GM12878 (cell line): ENCODE results near the gene CELSR1. TPM values are rescaled to one million over a fixed set of nuclear protein-coding genes. Genes with fewer than 3 reads are reported as not detected.

Experiments used
- BCL11A ChIP-seq: IDR thresholded peaks from 2 replicates; pipeline ENCODE4 v1.6.1; 2011; ENCODE audit warnings: low read depth, low read length
- BRCA1 ChIP-seq: IDR thresholded peaks from 2 replicates; pipeline ENCODE4 v1.6.1; 2011; ENCODE audit warnings: low read depth, low read length, improper control_type of control experiment
- CEBPZ ChIP-seq: fragments of 150-350 bp; IDR thresholded peaks from 2 replicates; pipeline ENCODE4 v1.6.1; 2016; ENCODE audit warnings: low read depth, low read length
- DPF2 ChIP-seq: fragments of 450-650 bp; IDR thresholded peaks from 2 replicates; pipeline ENCODE4 v1.6.1; 2017; ENCODE audit warnings: mild to moderate bottlenecking
- IKZF1 ChIP-seq: fragments of 450-650 bp; conservative IDR thresholded peaks from 2 replicates; pipeline ENCODE4 v1.6.1; 2017; ENCODE audit warnings: antibody characterized with exemption, mild to moderate bottlenecking
- IKZF2 ChIP-seq, 2 experiments: fragments of 450-650 bp; IDR thresholded peaks; 2 replicates each; pipeline ENCODE4 v1.6.1; 2017; ENCODE audit warnings: mild to moderate bottlenecking in 2 of 2, moderate library complexity in 2 of 2
- IRF4 ChIP-seq: IDR thresholded peaks from 2 replicates; pipeline ENCODE4 v1.6.1; 2011; ENCODE audit warnings: low read depth, low read length
- LARP7 ChIP-seq: fragments of 450-650 bp; IDR thresholded peaks from 2 replicates; pipeline ENCODE4 v1.6.1; 2017; ENCODE audit warnings: mild to moderate bottlenecking
- MEF2A ChIP-seq: IDR thresholded peaks from 2 replicates; pipeline ENCODE4 v1.6.1; 2011; ENCODE audit warnings: low read depth, mild to moderate bottlenecking, low read length, moderate library complexity; ENCODE audit not compliant: insufficient read depth
- MLLT1 ChIP-seq: fragments of 450-650 bp; IDR thresholded peaks from 2 replicates; pipeline ENCODE4 v1.6.1; 2016; ENCODE audit warnings: mild to moderate bottlenecking
- POLR2A ChIP-seq: IDR thresholded peaks from 2 replicates; pipeline ENCODE4 v1.6.1; 2011; ENCODE audit warnings: low read depth, mild to moderate bottlenecking, low read length
- POLR2AphosphoS5 ChIP-seq: IDR thresholded peaks from 2 replicates; pipeline ENCODE4 v1.6.1; 2011; ENCODE audit warnings: mild to moderate bottlenecking, low read length, inconsistent platforms
- POU2F2 ChIP-seq: IDR thresholded peaks from 3 replicates; pipeline ENCODE4 v1.6.1; 2011; ENCODE audit warnings: low read depth, mild to moderate bottlenecking, low read length, borderline replicate concordance
- RELB ChIP-seq: fragments of 450-650 bp; IDR thresholded peaks from 2 replicates; pipeline ENCODE4 v1.6.1; 2017; ENCODE audit warnings: low read depth, mild to moderate bottlenecking, moderate library complexity
- SMAD1 ChIP-seq: fragments of 450-650 bp; IDR thresholded peaks from 2 replicates; pipeline ENCODE4 v1.6.1; 2018; ENCODE audit warnings: mild to moderate bottlenecking, low read depth; ENCODE audit not compliant: partially characterized antibody
- SMAD5 ChIP-seq: IDR thresholded peaks from 2 replicates; pipeline ENCODE4 v1.6.1; 2016; ENCODE audit warnings: antibody characterized with exemption, low read depth
- SPI1 ChIP-seq: IDR thresholded peaks from 2 replicates; pipeline ENCODE4 v1.6.1; 2011; ENCODE audit warnings: low read depth, mild to moderate bottlenecking, low read length, moderate library complexity, borderline replicate concordance; ENCODE audit not compliant: insufficient read depth
- SUZ12 ChIP-seq: fragments of 200-600 bp; sonication (generic); IDR thresholded peaks from one replicate; pipeline ENCODE4 v1.6.1; 2018; ENCODE audit warnings: antibody characterized with exemption, mild to moderate bottlenecking; ENCODE audit not compliant: unreplicated experiment
- TAF1 ChIP-seq: IDR thresholded peaks from 2 replicates; pipeline ENCODE4 v1.6.1; 2011; ENCODE audit warnings: mild to moderate bottlenecking, low read depth, low read length, borderline replicate concordance
- TCF3 ChIP-seq: IDR thresholded peaks from 2 replicates; pipeline ENCODE4 v1.6.1; 2012; ENCODE audit warnings: low read depth, mild to moderate bottlenecking, low read length, borderline replicate concordance; ENCODE audit not compliant: insufficient read depth
- USF2 ChIP-seq: IDR thresholded peaks from 2 replicates; pipeline ENCODE4 v1.6.1; 2011; ENCODE audit warnings: low read depth, low read length, improper control_type of control experiment, borderline replicate concordance
- polyA plus RNA-seq, 11 experiments: library from polyadenylated mRNA; depleted of rRNA in 4 of 11; unstranded in 6 of 11; stranded (reverse) in 5 of 11; fragments of >200 nt; fragmentation: Nextera tagmentation in 4 of 11; fragmentation: Illumina TruSeq in 1 of 11; extraction: Ambion mirVana in 4 of 11; extraction: Trizol in 1 of 11; gene quantifications; 1 replicate in 1 of 11; 2 replicates in 10 of 11; pipeline versions ENCODE4 v1.2.1 to v1.2.3, GENCODE V29; 2011 to 2016; ENCODE audit warnings: inconsistent platforms in 2 of 11, missing spikeins in 2 of 11, low read depth in 1 of 11
- total RNA-seq, 4 experiments: library from RNA; depleted of rRNA in 3 of 4; stranded (reverse); fragments of >200 nt in 3 of 4; fragmentation: Illumina TruSeq in 1 of 4; extraction: Trizol in 1 of 4; gene quantifications; 2 replicates each; pipeline versions ENCODE4 v1.2.1 to v1.2.3, GENCODE V29; 2013 to 2021
- TF ChIP-seq, protein P1 (sequence below): IDR thresholded peaks from 2 replicates; pipeline ENCODE4 v1.6.1; 2011; ENCODE audit warnings: mild to moderate bottlenecking, low read depth, low read length, moderate library complexity; ENCODE audit not compliant: insufficient replicate concordance

Gene CELSR1
- total and polyA plus RNA-seq, 10 of the 15 experiments (the other 5 are each of a cell fraction or from before 2014, with no cell fraction given), result 0.05 to 1.7 (median 0.35) TPM; not detected in 2

DNA sequence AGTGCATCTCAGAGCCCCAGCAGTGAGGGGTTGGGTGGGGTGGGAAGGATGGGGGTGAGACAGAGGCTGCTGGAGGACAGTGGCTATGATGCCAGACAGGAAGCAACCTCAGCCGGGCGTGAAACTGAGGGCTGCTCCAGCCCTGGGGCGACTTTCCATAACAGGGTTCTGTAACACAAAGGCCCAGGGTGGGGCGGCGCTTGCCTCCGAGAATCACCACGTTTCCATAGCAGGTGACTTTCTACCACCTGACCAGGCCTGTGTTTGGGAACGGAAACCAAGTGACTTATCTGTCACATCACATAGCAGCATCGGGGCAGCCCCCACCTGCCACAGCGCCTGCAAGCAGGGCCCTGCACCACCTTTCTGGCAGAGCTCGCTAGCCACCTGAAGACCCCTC is 116.2 kb downstream of the CELSR1 start (continued):
- TF ChIP-seq POLR2AphosphoS5 (no peak), SPI1 (no peak), TCF3 (no peak), BCL11A (no peak), MLLT1 (0 out of 2 replicates have a peak, but pooled peaks have one; percentile 41), IKZF1 (peak; percentile 55), MEF2A (no peak), IRF4 (no peak), SUZ12 (no peak), POLR2A (no peak), LARP7 (no peak), CEBPZ (no peak), BRCA1 (no peak), POU2F2 (no peak), USF2 (peak; percentile 44), IKZF2 (IDR thresholded peaks at IDR 0.05) (peak in 1 of 2 experiments; percentile 29; a peak in 2 of 4 replicates), SMAD1 (no peak), SMAD5 (no peak), TAF1 (no peak), DPF2 (0 out of 2 replicates have a peak, but pooled peaks have one; percentile 34), RELB (peak; percentile 55)
- TF ChIP-seq, protein P1, sequence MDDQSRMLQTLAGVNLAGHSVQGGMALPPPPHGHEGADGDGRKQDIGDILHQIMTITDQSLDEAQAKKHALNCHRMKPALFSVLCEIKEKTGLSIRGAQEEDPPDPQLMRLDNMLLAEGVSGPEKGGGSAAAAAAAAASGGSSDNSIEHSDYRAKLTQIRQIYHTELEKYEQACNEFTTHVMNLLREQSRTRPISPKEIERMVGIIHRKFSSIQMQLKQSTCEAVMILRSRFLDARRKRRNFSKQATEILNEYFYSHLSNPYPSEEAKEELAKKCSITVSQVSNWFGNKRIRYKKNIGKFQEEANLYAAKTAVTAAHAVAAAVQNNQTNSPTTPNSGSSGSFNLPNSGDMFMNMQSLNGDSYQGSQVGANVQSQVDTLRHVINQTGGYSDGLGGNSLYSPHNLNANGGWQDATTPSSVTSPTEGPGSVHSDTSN, result peak; percentile 40
